ENCODE results near the gene CCHCR1.
"Not testable (repeated sequence)": the region's sequence is repeated elsewhere in the genome, so short reads cannot be mapped to it uniquely, and the experiment has no call there.

Gene CCHCR1

GRCh38 chr6:31165986-31166385, 8.4 kb upstream of the CCHCR1 start:
- CTCF ChIA-PET: interaction anchor here (0.6 to 0.7 kb wide), 2 partner anchors 26 to 251 kb away, joined by 3 read pairs; no protein-coding TSS in a partner anchor
- no peak overlapping the region for H3K27ac ChIP-seq

GRCh38 chr6:31165064-31165832, 7.6 kb upstream of the CCHCR1 start:
- CTCF ChIA-PET: interaction anchor here (0.6 kb wide), 1 partner anchor 27 kb away, joined by 3 read pairs; no protein-coding TSS in a partner anchor
- POLR2A ChIA-PET (ENCODE audit: low non-redundant PET); DNase-seq (ENCODE audit: low spot score): not testable (repeated sequence)
- H3K27ac ChIP-seq: peak overlapping the region; percentile 40

More at GRCh38 chr6:31165986-31166385, 8.4 kb upstream of the CCHCR1 start:
- no peak for TF ChIP-seq CTCF (conservative IDR thresholded peaks at IDR 0.05; ENCODE audit: low read depth)
- DNase-seq (ENCODE audit: low spot score): no peak
- POLR2A ChIA-PET (ENCODE audit: low non-redundant PET): no interaction called here

GRCh38 chr6:31164475-31165063, 7.0 kb upstream of the CCHCR1 start:
- peak overlapping the region; percentile 40 for H3K27ac ChIP-seq
- POLR2A ChIA-PET (ENCODE audit: low non-redundant PET); DNase-seq (ENCODE audit: low spot score); CTCF ChIA-PET: not testable (repeated sequence)

- no peak overlapping the region for H3K27ac ChIP-seq
- DNase-seq (ENCODE audit: low spot score): no peak
- no peak for TF ChIP-seq CTCF (conservative IDR thresholded peaks at IDR 0.05; ENCODE audit: low read depth)
- ChIA-PET CTCF (interaction anchor here (0.7 kb wide), 1 partner anchor 28 kb away, joined by 4 read pairs; no protein-coding TSS in a partner anchor), POLR2A (ENCODE audit: low non-redundant PET) (no interaction called here)
Measured at GRCh38 chr6:31163922-31164321, 6.3 kb upstream of the CCHCR1 start.

- ChIA-PET POLR2A (ENCODE audit: low non-redundant PET) (no interaction called here), CTCF (no interaction called here)
- no peak for TF ChIP-seq CTCF (conservative IDR thresholded peaks at IDR 0.05; ENCODE audit: low read depth)
- H3K27ac ChIP-seq: no peak overlapping the region
- DNase-seq (ENCODE audit: low spot score): no peak
Measured at GRCh38 chr6:31162463-31163165, 5.0 kb upstream of the CCHCR1 start.

- DNase-seq (ENCODE audit: low spot score): no peak
- H3K27ac ChIP-seq: peak overlapping the region; percentile 14; the same call in 1 of the 2 replicates
- ChIA-PET CTCF (interaction anchor here (0.7 to 1.0 kb wide), 2 partner anchors 31 to 42 kb away, joined by 3 to 4 read pairs; no protein-coding TSS in a partner anchor), POLR2A (ENCODE audit: low non-redundant PET) (no interaction called here)
- TF ChIP-seq CTCF (conservative IDR thresholded peaks at IDR 0.05; ENCODE audit: low read depth): no peak
Measured at GRCh38 chr6:31161216-31162126, 3.9 kb upstream of the CCHCR1 start.
